Endodermal cell (in vitro differentiated cells): ENCODE data around the gene DMAC2L. TPM values are rescaled to one million over a fixed set of nuclear protein-coding genes. Genes with fewer than 3 reads are reported as not detected.

Experiments used
- DNase-seq: peaks from one replicate; pipeline ENCODE4 v3.0.0-alpha.2; 2017
- H3K27ac ChIP-seq: 2 replicates; pipeline ENCODE4 v1.5.1; 2013; ENCODE audit warnings: mild to moderate bottlenecking, low read depth, low read length, moderate library complexity
- H3K27me3 ChIP-seq: 2 replicates; pipeline ENCODE4 v1.6.1; 2013; ENCODE audit warnings: mild to moderate bottlenecking, low read length, moderate library complexity; ENCODE audit not compliant: insufficient read depth, control insufficient read depth, poor library complexity, severe bottlenecking
- H3K36me3 ChIP-seq: 2 replicates; pipeline ENCODE4 v1.7.0; 2013; ENCODE audit warnings: mild to moderate bottlenecking, low read length, moderate library complexity; ENCODE audit not compliant: control insufficient read depth, insufficient read depth
- H3K4me1 ChIP-seq: one replicate; pipeline ENCODE4 v1.7.0; 2013; ENCODE audit warnings: low read length; ENCODE audit not compliant: control insufficient read depth, insufficient read depth
- H3K4me3 ChIP-seq: 2 replicates; pipeline ENCODE4 v1.5.1; 2013; ENCODE audit warnings: mild to moderate bottlenecking, low read length, moderate library complexity
- H3K9ac ChIP-seq: 2 replicates; pipeline ENCODE4 v1.6.1; 2013; ENCODE audit warnings: mild to moderate bottlenecking, low read length, moderate library complexity; ENCODE audit not compliant: poor library complexity, severe bottlenecking; ENCODE audit errors: extremely low read depth
- H3K9me3 ChIP-seq: 2 replicates; pipeline ENCODE4 v1.6.1; 2013; ENCODE audit warnings: mild to moderate bottlenecking, low read length, moderate library complexity; ENCODE audit not compliant: control insufficient read depth
- H3K27ac Mint-ChIP-seq: 2 replicates; pipeline ENCODE4 v1.8.0; 2020; ENCODE audit warnings: mixed read lengths
- H3K27me3 Mint-ChIP-seq: 2 replicates; pipeline ENCODE4 v1.8.0; 2021; ENCODE audit warnings: mild to moderate bottlenecking, mixed read lengths; ENCODE audit not compliant: insufficient read depth
- H3K36me3 Mint-ChIP-seq: 2 replicates; pipeline ENCODE4 v1.8.0; 2020; ENCODE audit warnings: low read depth, mixed read lengths
- H3K4me1 Mint-ChIP-seq: 2 replicates; pipeline ENCODE4 v1.8.0; 2020; ENCODE audit warnings: mixed read lengths
- H3K4me3 Mint-ChIP-seq: 2 replicates; pipeline ENCODE4 v1.8.0; 2020; ENCODE audit warnings: mild to moderate bottlenecking, moderate library complexity, mixed read lengths
- H3K9me3 Mint-ChIP-seq: 2 replicates; pipeline ENCODE4 v1.8.0; 2020; ENCODE audit warnings: mild to moderate bottlenecking, mixed read lengths
- WGBS, 2 experiments: methylation state at CpG; one replicate each; pipeline versions ENCODE4 v1.1.5 to v1.1.7; 2013; ENCODE audit warnings: missing lambda C conversion rate in 2 of 2, mixed read lengths in 1 of 2; ENCODE audit not compliant: insufficient coverage in 1 of 2, insufficient read length in 1 of 2; 5-methylcytosine and 5-hydroxymethylcytosine counted together
- long read RNA-seq, 4 experiments: library from polyadenylated mRNA in 2 of 4; library from RNA in 1 of 4; library from capped mRNA in 1 of 4; stranded (forward) in 3 of 4; unstranded in 1 of 4; transcript quantifications; one replicate each; pipeline ENCODE4 v2.0.0, GENCODE V29; 2020 to 2021; ENCODE audit warnings: inconsistent platforms in 1 of 4
- polyA plus RNA-seq, 2 experiments: library from polyadenylated mRNA; stranded (reverse); fragments of 50-300 nt; gene quantifications; one replicate each; pipeline ENCODE4 v1.2.3, GENCODE V29; 2013
- total RNA-seq, 2 donors: library from RNA; stranded (reverse); fragmentation: NEBNext Ultra II Directional in 1 of 2; extraction: Animal tissue kit (Norgen Biotek cat#: 25700) in 1 of 2; gene quantifications; 2 replicates in 1 of 2; 3 replicates in 1 of 2; pipeline ENCODE4 v1.2.1, GENCODE V29; 2021
- TF ChIP-seq, protein P1 (sequence below): fragments of 200-600 bp; sonication (generic); conservative IDR thresholded peaks from 2 replicates; pipeline ENCODE4 v1.5.0; 2021; ENCODE audit warnings: antibody characterized with exemption, mild to moderate bottlenecking

Gene DMAC2L
- total RNA-seq, result 10 to 100 TPM; 15.3 to 16.6 TPM
- polyA plus RNA-seq (2013, experiment 1 of 2), result 16.2 TPM
- polyA plus RNA-seq (2013, experiment 2 of 2), result 12.4 TPM
- long read RNA-seq, experiment 1, partial matches to known transcripts, result 1 of 6 reads
- long read RNA-seq, experiment 1, other reads (novel, unspliced or antisense), result 5 of 6 reads
- long read RNA-seq, experiment 2, transcript ATP5S-207 (5 exons, 2,008 nt), result major isoform, 11 of 21 reads
- long read RNA-seq, experiment 2, partial matches to known transcripts, result 2 of 21 reads
- long read RNA-seq, experiment 2, other reads (novel, unspliced or antisense), result 7 of 21 reads
- long read RNA-seq, experiment 3, partial matches to known transcripts, result 4 of 15 reads
- long read RNA-seq, experiment 3, other reads (novel, unspliced or antisense), result 7 of 15 reads
- long read RNA-seq, experiment 4, transcript ATP5S-207 (5 exons, 2,008 nt), result major isoform, 17 of 19 reads
- long read RNA-seq, experiment 4, partial matches to known transcripts, result 0 of 19 reads
- long read RNA-seq, experiment 4, other reads (novel, unspliced or antisense), result 2 of 19 reads

DNA sequence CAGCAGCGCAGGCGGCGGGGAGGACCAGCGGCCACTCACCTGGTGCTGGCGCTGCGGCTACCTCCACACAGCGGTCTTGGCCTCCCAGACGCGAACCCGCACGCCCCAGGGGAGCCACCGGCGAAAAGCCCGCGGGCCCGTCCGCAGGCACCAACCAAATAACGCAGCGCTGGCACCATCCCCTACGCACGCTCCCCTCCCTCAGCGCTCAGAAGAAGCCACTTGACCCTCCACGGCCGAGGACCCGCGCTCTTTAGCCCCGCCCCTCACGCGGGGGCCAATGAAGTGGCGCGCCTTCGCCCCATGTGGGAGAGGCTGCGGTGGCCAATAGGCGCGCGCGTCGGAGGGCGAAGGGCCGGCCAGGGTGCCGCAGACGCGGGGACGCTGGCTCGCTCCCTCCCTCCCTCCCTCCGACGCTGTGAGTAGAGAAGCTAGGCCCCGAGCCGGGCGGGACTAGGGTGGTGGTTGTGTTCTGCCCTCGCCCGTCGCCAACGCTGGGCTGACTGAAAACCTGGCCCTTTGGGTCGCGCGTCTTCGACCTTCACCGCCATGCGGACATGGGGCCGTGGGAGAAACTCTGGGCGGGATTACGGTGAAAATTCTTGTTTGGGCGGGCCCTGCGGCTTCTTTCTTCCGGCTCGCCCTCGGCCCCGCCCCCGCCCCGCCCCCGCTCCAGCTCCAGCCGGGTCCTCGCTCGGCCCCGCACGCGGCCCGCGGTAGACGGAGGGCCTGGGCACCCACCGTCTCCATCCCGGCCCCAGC is at the start of gene DMAC2L, which contains the start of gene L2HGDH:
TSS of gene DMAC2L (plus strand) at position 353 of the 762 bp plus-strand sequence. CDS start 9,164 bp downstream, outside the sequence.
TSS of gene L2HGDH (minus strand) at position 258 of the 762 bp plus-strand sequence. CDS start at position 179, 79 bp downstream.
- peaks cover 12% of the 10 kb centered on the region for H3K9me3 ChIP-seq
- no peaks in the 10 kb centered on the region for H3K4me1 ChIP-seq
- H3K4me3 ChIP-seq, result peak within 1 kb of the TSS; percentile 94
- peak within 1 kb of the TSS; percentile 95 for H3K27ac ChIP-seq
- 0% methylated on average over 32 to 83 of the region's 83 CpGs for WGBS, 2 experiments
- Mint-ChIP-seq H3K27me3 (no peaks in the 10 kb centered on the region), H3K9me3 (peaks cover 22% of the 10 kb centered on the region), H3K4me3 (peak within 1 kb of the TSS; percentile 83), H3K36me3 (peaks cover 34% of the 10 kb centered on the region), H3K27ac (peak within 1 kb of the TSS; percentile 98), H3K4me1 (peaks cover 7% of the 10 kb centered on the region)
- H3K9ac ChIP-seq, result peak within 1 kb of the TSS; percentile 59
- DNase-seq, result peak; percentile 98
- H3K36me3 ChIP-seq, result peaks cover 9% of the 10 kb centered on the region
- H3K27me3 ChIP-seq, result no peaks in the 10 kb centered on the region
- TF ChIP-seq, protein P1, sequence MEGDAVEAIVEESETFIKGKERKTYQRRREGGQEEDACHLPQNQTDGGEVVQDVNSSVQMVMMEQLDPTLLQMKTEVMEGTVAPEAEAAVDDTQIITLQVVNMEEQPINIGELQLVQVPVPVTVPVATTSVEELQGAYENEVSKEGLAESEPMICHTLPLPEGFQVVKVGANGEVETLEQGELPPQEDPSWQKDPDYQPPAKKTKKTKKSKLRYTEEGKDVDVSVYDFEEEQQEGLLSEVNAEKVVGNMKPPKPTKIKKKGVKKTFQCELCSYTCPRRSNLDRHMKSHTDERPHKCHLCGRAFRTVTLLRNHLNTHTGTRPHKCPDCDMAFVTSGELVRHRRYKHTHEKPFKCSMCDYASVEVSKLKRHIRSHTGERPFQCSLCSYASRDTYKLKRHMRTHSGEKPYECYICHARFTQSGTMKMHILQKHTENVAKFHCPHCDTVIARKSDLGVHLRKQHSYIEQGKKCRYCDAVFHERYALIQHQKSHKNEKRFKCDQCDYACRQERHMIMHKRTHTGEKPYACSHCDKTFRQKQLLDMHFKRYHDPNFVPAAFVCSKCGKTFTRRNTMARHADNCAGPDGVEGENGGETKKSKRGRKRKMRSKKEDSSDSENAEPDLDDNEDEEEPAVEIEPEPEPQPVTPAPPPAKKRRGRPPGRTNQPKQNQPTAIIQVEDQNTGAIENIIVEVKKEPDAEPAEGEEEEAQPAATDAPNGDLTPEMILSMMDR, result peak; percentile 50

DNA sequence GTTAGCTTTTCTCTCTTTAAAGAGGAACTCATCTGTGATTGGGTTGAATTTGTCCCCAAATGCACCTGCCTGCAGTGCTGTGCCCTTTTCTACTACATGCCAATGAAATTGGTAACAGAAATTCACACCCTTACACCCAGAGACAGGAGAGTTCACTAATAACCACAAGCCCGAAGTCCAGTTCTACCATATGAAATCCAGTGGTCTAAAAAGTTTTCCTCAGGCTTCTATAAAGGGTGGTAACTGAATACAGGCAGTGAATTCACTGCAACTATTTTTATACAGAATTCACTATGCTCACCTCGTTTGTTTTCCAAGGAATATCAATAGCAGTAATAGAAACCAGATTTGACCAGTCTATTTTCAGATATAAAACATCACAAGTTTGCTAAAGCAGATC is 49.3 kb upstream of the DMAC2L start:
- peaks cover 17% of the 10 kb centered on the region for H3K36me3 Mint-ChIP-seq
- Histone ChIP-seq H3K36me3 (peaks cover 8% of the 10 kb centered on the region), H3K27me3 (no peaks in the 10 kb centered on the region), H3K4me3 (no peak overlapping the region), H3K4me1 (no peaks in the 10 kb centered on the region), H3K9me3 (no peaks in the 10 kb centered on the region), H3K27ac (no peak overlapping the region), H3K9ac (no peak overlapping the region)
- H3K9me3 Mint-ChIP-seq, result no peaks in the 10 kb centered on the region
- H3K27me3 Mint-ChIP-seq, result no peaks in the 10 kb centered on the region
- H3K4me1 Mint-ChIP-seq, result no peaks in the 10 kb centered on the region
- WGBS, 2 experiments, result 97 to 100% methylated on average over 1 to 2 of the region's 2 CpGs
- DNase-seq, result no peak
- H3K27ac Mint-ChIP-seq, result no peak overlapping the region
- TF ChIP-seq, protein P1, result no peak
- H3K4me3 Mint-ChIP-seq, result no peak overlapping the region

DNA sequence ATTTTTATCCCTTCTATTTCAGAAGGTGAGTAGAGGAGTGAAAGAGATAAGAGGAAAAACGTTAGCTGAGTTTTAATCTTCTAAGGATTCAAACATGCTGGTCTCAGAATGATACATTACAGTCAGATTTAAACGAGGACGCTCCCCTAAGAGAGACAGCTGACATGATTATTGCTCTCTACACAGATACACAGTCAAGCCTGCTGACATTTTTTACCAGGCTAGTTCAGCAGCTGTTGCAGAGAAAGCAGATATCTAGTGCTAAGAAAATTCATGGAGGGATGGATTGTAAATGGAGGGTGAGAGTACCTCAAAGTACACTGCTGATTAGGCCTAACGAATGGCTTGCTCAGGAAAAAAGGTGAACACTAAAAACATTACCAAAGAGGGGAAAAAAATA is 48.8 kb upstream of the DMAC2L start:
- H3K4me3 ChIP-seq, result no peak overlapping the region
- no peaks in the 10 kb centered on the region for H3K9me3 ChIP-seq
- H3K27me3 Mint-ChIP-seq, result no peaks in the 10 kb centered on the region
- peak overlapping the region; percentile 28 for H3K27ac Mint-ChIP-seq
- no peak overlapping the region for H3K9ac ChIP-seq
- no peaks in the 10 kb centered on the region for H3K27me3 ChIP-seq
- no peak overlapping the region for H3K4me3 Mint-ChIP-seq
- no peaks in the 10 kb centered on the region for H3K4me1 Mint-ChIP-seq
- TF ChIP-seq, protein P1, result no peak
- peaks cover 18% of the 10 kb centered on the region for H3K36me3 Mint-ChIP-seq
- peaks cover 8% of the 10 kb centered on the region for H3K36me3 ChIP-seq
- no peaks in the 10 kb centered on the region for H3K4me1 ChIP-seq
- H3K27ac ChIP-seq, result no peak overlapping the region
- no peak for DNase-seq
- WGBS, 2 experiments, result 93 to 98% methylated on average over 4 of the region's 4 CpGs
- no peaks in the 10 kb centered on the region for H3K9me3 Mint-ChIP-seq
